K562 (cell line): ENCODE measurements around the gene NEMF. TPM values are rescaled to one million over a fixed set of nuclear protein-coding genes. Genes with fewer than 3 reads are reported as not detected.

Experiments used
- ATF4 ChIP-seq: fragments of 450-650 bp; formaldehyde crosslinking; IDR thresholded peaks from 2 replicates; pipeline ENCODE4 v1.4.0; 2022; ENCODE audit warnings: mild to moderate bottlenecking, moderate library complexity
- HIVEP1 ChIP-seq: fragments of 250-450 bp; sonication (Bioruptor Pico); IDR thresholded peaks from 2 replicates; pipeline ENCODE4 v1.4.0; 2020; ENCODE audit warnings: mild to moderate bottlenecking
- HMG20A ChIP-seq: fragments of 450-650 bp; formaldehyde crosslinking; conservative IDR thresholded peaks from 2 replicates; pipeline ENCODE4 v1.4.0; 2020; ENCODE audit warnings: mild to moderate bottlenecking, mixed read lengths
- IRF9 ChIP-seq: fragments of 450-650 bp; IDR thresholded peaks from 2 replicates; pipeline ENCODE4 v1.6.1; 2016; ENCODE audit warnings: missing biosample characterization, missing genetic modification characterization
- JUND ChIP-seq, 2 experiments: IDR thresholded peaks; 2 replicates in 1 of 2; 3 replicates in 1 of 2; pipeline ENCODE4 v1.6.1; 2011; ENCODE audit warnings: borderline replicate concordance in 2 of 2, low read depth in 2 of 2, low read length in 2 of 2, improper control_type of control experiment in 1 of 2, missing biosample characterization in 1 of 2, missing genetic modification characterization in 1 of 2, missing genetic modification reagents in 1 of 2
- MAFF ChIP-seq: IDR thresholded peaks from 2 replicates; pipeline ENCODE4 v1.6.1; 2012; ENCODE audit warnings: low read length, improper control_type of control experiment
- MCM5 ChIP-seq: fragments of 450-650 bp; IDR thresholded peaks from 2 replicates; pipeline ENCODE4 v1.6.1; 2016; ENCODE audit warnings: low read depth
- NFIC ChIP-seq: fragments of 450-650 bp; IDR thresholded peaks from 2 replicates; pipeline ENCODE4 v1.6.1; 2017; ENCODE audit warnings: mild to moderate bottlenecking, inconsistent platforms
- PTRF ChIP-seq: fragments of 450-650 bp; IDR thresholded peaks from 2 replicates; pipeline ENCODE4 v1.6.1; 2016; ENCODE audit warnings: mild to moderate bottlenecking, missing genetic modification characterization, missing compliant biosample characterization
- RCOR1 ChIP-seq, 2 experiments: IDR thresholded peaks; 2 replicates each; pipeline ENCODE4 v1.6.1; 2012; ENCODE audit warnings: low read depth in 2 of 2, low read length in 2 of 2, borderline replicate concordance in 1 of 2, improper control_type of control experiment in 1 of 2
- SMAD4 ChIP-seq: fragments of 250-450 bp; sonication (Bioruptor Pico); conservative IDR thresholded peaks from 2 replicates; pipeline ENCODE4 v1.8.0; 2021; ENCODE audit warnings: inconsistent platforms, mild to moderate bottlenecking, moderate library complexity
- TEAD1 ChIP-seq, 2 experiments: fragments of 450-650 bp in 1 of 2; sonication (generic) in 1 of 2; formaldehyde crosslinking; IDR thresholded peaks; 2 replicates each; pipeline versions ENCODE4 v1.4.0 to v1.8.0; 2020 to 2022; ENCODE audit warnings: mild to moderate bottlenecking in 2 of 2, missing genetic modification reagents in 1 of 2
- ZBTB33 ChIP-seq: sonication (generic); formaldehyde crosslinking; IDR thresholded peaks from 2 replicates; pipeline ENCODE4 v1.8.1; 2023; ENCODE audit warnings: mild to moderate bottlenecking, missing genetic modification reagents
- ZNF668 ChIP-seq: fragments of 250-450 bp; sonication (Bioruptor Pico); IDR thresholded peaks from 2 replicates; pipeline ENCODE4 v1.8.0; 2022; ENCODE audit warnings: mild to moderate bottlenecking, inconsistent platforms
- ZNF764 ChIP-seq: fragments of 250-450 bp; sonication (Bioruptor Pico); IDR thresholded peaks from 2 replicates; pipeline ENCODE4 v1.4.0; 2020; ENCODE audit warnings: low read depth, mild to moderate bottlenecking, moderate library complexity
- polyA plus RNA-seq, 8 experiments: library from polyadenylated mRNA; depleted of rRNA in 4 of 8; stranded (reverse) in 5 of 8; unstranded in 3 of 8; fragments of >200 nt; fragmentation: Nextera tagmentation in 2 of 8; fragmentation: Illumina TruSeq in 1 of 8; extraction: Ambion mirVana in 2 of 8; extraction: Trizol in 1 of 8; gene quantifications; 2 replicates each; pipeline versions ENCODE4 v1.2.1 to v1.2.3, GENCODE V29; 2011 to 2014; ENCODE audit warnings: inconsistent platforms in 1 of 8, missing spikeins in 1 of 8
- total RNA-seq, 7 experiments: library from RNA; depleted of rRNA in 6 of 7; stranded (reverse); fragments of >200 nt in 6 of 7; fragmentation: Illumina TruSeq in 2 of 7; extraction: Trizol in 2 of 7; gene quantifications; 2 replicates each; pipeline versions ENCODE4 v1.2.1 to v1.2.3, GENCODE V29; 2011 to 2021; ENCODE audit warnings: low replicate concordance in 1 of 7

NEMF gene
- total and polyA plus RNA-seq, 9 of the 15 experiments (the other 6 are each of a cell fraction or from before 2014, with no cell fraction given): 38.8 to 94.4 (median 61.0) TPM

- TF ChIP-seq NFIC: no peak
- no peak for TF ChIP-seq SMAD4 (CRISPR knock-in tag)
- peak; percentile 35; the same call in 1 of the 2 replicates for TF ChIP-seq JUND (IDR thresholded peaks at IDR 0.05; ENCODE audit: borderline replicate concordance, low read depth, low read length)
- peak; percentile 22; the same call in 1 of the 3 replicates for TF ChIP-seq JUND (tag; IDR thresholded peaks at IDR 0.05; ENCODE audit: borderline replicate concordance, low read depth, low read length)
- no peak for TF ChIP-seq ZBTB33
- TF ChIP-seq ATF4 (CRISPR knock-in tag): no peak
- no peak for TF ChIP-seq IRF9 (tag)
- TF ChIP-seq PTRF: no peak
- TF ChIP-seq MCM5: no peak
- no peak; the same call in 1 of the 2 replicates for TF ChIP-seq MAFF
- peak in 1 of 2 experiments; percentile 42; a peak in 1 of 4 replicates for TF ChIP-seq RCOR1 (IDR thresholded peaks at IDR 0.05; ENCODE audit: borderline replicate concordance in 1 of 2, low read depth in 2 of 2, low read length in 2 of 2)
- no peak for TF ChIP-seq ZNF668 (CRISPR knock-in tag)
- TF ChIP-seq HMG20A (CRISPR knock-in tag): no peak
- no peak for TF ChIP-seq TEAD1 (CRISPR knock-in tag; IDR thresholded peaks at IDR 0.05)
- no peak for TF ChIP-seq ZNF764 (CRISPR knock-in tag)
- TF ChIP-seq HIVEP1 (CRISPR knock-in tag): no peak
Measured at GRCh38 chr14:49882826-49883694, 30.5 kb upstream of the NEMF start (continued).
